Heart left ventricle (tissue), 16 donors: ENCODE measurements around the gene LPAR3. TPM values are rescaled to one million over a fixed set of nuclear protein-coding genes. Genes with fewer than 3 reads are reported as not detected.

Source experiments
- ATAC-seq, 4 donors: fragments of 200-7000 bp; cut with Tn5 transposase; one replicate each; pipeline ENCODE4 v1.9.1; 2020 to 2022; ENCODE audit warnings: moderate library complexity in 4 of 4, mild to moderate bottlenecking in 3 of 4, moderate number of reproducible peaks in 1 of 4
- DNase-seq, 5 donors: peaks; one replicate each; pipeline ENCODE4 v3.0.0-alpha.2; 2020
- H3K27ac ChIP-seq, 12 donors: fragments of 200-600 bp; sonication (generic) in 4 of 12; one replicate each; pipeline versions ENCODE4 v1.5.0 to v1.8.0; 2016 to 2022; ENCODE audit warnings: mild to moderate bottlenecking in 2 of 12
- H3K27me3 ChIP-seq, 9 donors: fragments of 200-600 bp; sonication (generic) in 2 of 9; one replicate each; pipeline versions ENCODE4 v1.5.1 to v1.8.0; 2016 to 2022; ENCODE audit warnings: mild to moderate bottlenecking in 3 of 9
- H3K36me3 ChIP-seq, 9 donors: fragments of 200-600 bp; sonication (generic) in 2 of 9; one replicate each; pipeline versions ENCODE4 v1.5.0 to v1.8.0; 2018 to 2022; ENCODE audit warnings: mild to moderate bottlenecking in 2 of 9
- H3K4me1 ChIP-seq, 12 donors: fragments of 200-600 bp; sonication (generic) in 4 of 12; one replicate each; pipeline versions ENCODE4 v1.5.0 to v1.8.0; 2016 to 2022; ENCODE audit warnings: mild to moderate bottlenecking in 3 of 12
- H3K4me3 ChIP-seq, 12 donors: fragments of 200-600 bp; sonication (generic) in 4 of 12; one replicate each; pipeline versions ENCODE4 v1.5.0 to v1.8.0; 2017 to 2022; ENCODE audit warnings: mild to moderate bottlenecking in 9 of 12, moderate library complexity in 4 of 12
- H3K9me3 ChIP-seq, 12 donors: fragments of 200-600 bp; sonication (generic) in 4 of 12; one replicate each; pipeline versions ENCODE4 v1.5.0 to v1.8.0; 2016 to 2022; ENCODE audit warnings: mild to moderate bottlenecking in 1 of 12
- POLR2A ChIP-seq, 2 donors: fragments of 450-650 bp; IDR thresholded peaks; one replicate each; pipeline ENCODE4 v1.6.1; 2017; ENCODE audit warnings: antibody characterized with exemption in 2 of 2, mild to moderate bottlenecking in 2 of 2, moderate library complexity in 2 of 2
- WGBS, 4 donors: extraction: QIAGEN DNeasy Blood & Tissue Kit in 2 of 4; methylation state at CpG; one replicate each; pipeline versions ENCODE4 v1.1.5 to v1.1.7; 2013 to 2018; 5-methylcytosine and 5-hydroxymethylcytosine counted together
- intact Hi-C, 10 donors: fragments of 100-400 bp; cut with DNase I; formaldehyde crosslinking; loops; one replicate each; pipeline versions ENCODE4 v1.11.1 to v1.14.2; 2022
- polyA plus RNA-seq, 2 donors: library from polyadenylated mRNA; stranded (reverse); fragments of 200-250 nt; gene quantifications; one replicate each; pipeline ENCODE4 v1.2.3, GENCODE V29; 2013
- total RNA-seq, 9 donors: library from RNA; depleted of rRNA in 2 of 9; stranded (reverse); fragments of >200 nt in 2 of 9; fragmentation: NEBNext Ultra II Directional in 3 of 9; extraction: Animal tissue kit (Norgen Biotek cat#: 25700) in 3 of 9; gene quantifications; one replicate each; pipeline versions ENCODE4 v1.1.0 to v1.2.4, GENCODE V29; 2016 to 2023
- TF ChIP-seq, protein P1 (sequence below), 12 donors: fragments of 200-600 bp; sonication (generic) in 4 of 12; IDR thresholded peaks; one replicate each; pipeline versions ENCODE4 v1.5.0 to v1.8.0; 2018 to 2022; ENCODE audit warnings: antibody characterized with exemption in 12 of 12, mild to moderate bottlenecking in 5 of 12
- donor health status: ischemic (EF 13 %, LVEDD 7.1; RV severe dilation, severe dysfunction).
- donor health status: healthy with polysubstance abuse.
- donor health status: DM: no; HTN: yes; CAD: no.
- donor health status: DM: no; HTN: no; CAD: no.
- donor health status: ischemic (EF 25% LVEDD 6.9; RV normal size, moderate dysfunction).
- donor health status: ischemic (EF 25% LVEDD 5.7; RV mildly dilated, moderate dysfunction).
- donor health status: healthy.
- donor health status: DM: yes; HTN: yes; CAD: no.
- donor health status: ischemic (EF 35%, LVEDD 5.7; RV mildly dilated, moderate dysfunction).
- donor health status: nonischemic (EF 11% LVEDD 7.7; RV severe dilation, severe dysfunction).
- donor health status: DM: yes; HTN: yes; CAD: no.
- donor health status: PGD.
- donor health status: ischemic (EF 29% LVEDD 5.4; RV normal size, mild dysfunction).
- donor health status: nonischemic (EF 23%, LVEDD 6.1; RV moderate dilation, normal function).

Gene LPAR3
- total and polyA plus RNA-seq, 11 donors, result 5.9 to 25.0 (median 11.5) TPM

DNA sequence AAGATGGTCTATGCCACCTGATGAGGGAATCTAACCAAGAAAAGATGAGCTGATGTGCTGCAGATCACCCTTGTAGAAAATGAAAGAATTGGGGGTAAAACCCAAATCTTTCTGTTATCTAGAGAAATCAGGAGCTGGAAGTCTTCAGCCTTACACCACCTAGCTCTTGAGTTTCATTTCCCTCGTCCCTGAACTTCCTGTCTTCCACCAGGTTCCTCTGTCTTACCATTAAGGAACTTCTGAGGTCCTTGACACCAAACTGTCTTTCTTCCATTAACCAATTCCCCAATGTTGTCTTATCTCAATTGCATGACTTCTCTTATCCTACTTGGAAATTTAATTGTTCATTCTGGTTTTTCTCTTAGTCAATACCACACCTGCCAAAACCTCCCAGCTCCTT, 31.5 kb downstream of the LPAR3 start:
- intact Hi-C loops, result no loop called here
- Histone ChIP-seq H3K4me3 (no peak overlapping the region), H3K9me3 (no peaks in the 10 kb centered on the region), H3K36me3 (no peaks in the 10 kb centered on the region), H3K27ac (no peak overlapping the region), H3K4me1 (peaks cover 0 to 7% (median 0%) of the 10 kb centered on the region in 12 donors), H3K27me3 (no peaks in the 10 kb centered on the region)
- TF ChIP-seq, protein P1, sequence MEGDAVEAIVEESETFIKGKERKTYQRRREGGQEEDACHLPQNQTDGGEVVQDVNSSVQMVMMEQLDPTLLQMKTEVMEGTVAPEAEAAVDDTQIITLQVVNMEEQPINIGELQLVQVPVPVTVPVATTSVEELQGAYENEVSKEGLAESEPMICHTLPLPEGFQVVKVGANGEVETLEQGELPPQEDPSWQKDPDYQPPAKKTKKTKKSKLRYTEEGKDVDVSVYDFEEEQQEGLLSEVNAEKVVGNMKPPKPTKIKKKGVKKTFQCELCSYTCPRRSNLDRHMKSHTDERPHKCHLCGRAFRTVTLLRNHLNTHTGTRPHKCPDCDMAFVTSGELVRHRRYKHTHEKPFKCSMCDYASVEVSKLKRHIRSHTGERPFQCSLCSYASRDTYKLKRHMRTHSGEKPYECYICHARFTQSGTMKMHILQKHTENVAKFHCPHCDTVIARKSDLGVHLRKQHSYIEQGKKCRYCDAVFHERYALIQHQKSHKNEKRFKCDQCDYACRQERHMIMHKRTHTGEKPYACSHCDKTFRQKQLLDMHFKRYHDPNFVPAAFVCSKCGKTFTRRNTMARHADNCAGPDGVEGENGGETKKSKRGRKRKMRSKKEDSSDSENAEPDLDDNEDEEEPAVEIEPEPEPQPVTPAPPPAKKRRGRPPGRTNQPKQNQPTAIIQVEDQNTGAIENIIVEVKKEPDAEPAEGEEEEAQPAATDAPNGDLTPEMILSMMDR (IDR thresholded peaks at IDR 0.05), result no peak
- no peak for TF ChIP-seq POLR2A (IDR thresholded peaks at IDR 0.05)
- WGBS, 4 donors, result 33 to 43% (median 34%) methylated on average over 1 of the region's 1 CpG
- ATAC-seq, result no peak
- DNase-seq, result no peak

DNA sequence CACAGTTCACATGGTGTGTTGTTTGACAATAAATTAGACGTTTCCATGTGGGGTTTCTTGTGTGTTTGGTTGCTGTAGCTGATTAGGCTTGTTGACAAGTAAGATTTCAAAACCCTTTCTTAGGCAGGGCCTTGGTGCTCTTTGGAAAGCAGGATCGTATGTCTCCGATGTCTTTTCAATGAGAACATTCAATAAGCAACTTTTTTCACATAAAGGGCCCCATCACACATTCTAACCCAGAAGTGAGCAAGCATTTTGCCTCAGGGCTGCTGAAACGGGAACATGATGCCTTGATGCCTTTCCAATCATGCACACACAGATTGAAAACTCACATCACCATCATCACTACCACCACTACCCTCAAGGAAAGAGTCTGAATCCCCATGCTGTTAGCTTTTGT, 33.1 kb downstream of the LPAR3 start:
- H3K4me1 ChIP-seq, result peaks cover 0 to 23% (median 4%) of the 10 kb centered on the region in 12 donors
- WGBS, 4 donors, result 67 to 81% (median 73%) methylated on average over 4 of the region's 4 CpGs
- TF ChIP-seq POLR2A (IDR thresholded peaks at IDR 0.05), result no peak
- TF ChIP-seq, protein P1 (IDR thresholded peaks at IDR 0.05), result no peak
- ATAC-seq (no peak), DNase-seq (no peak)
- no peaks in the 10 kb centered on the region for H3K27me3 ChIP-seq
- intact Hi-C loops, result no loop called here
- H3K9me3 ChIP-seq, result no peaks in the 10 kb centered on the region
- no peak overlapping the region for H3K4me3 ChIP-seq
- no peaks in the 10 kb centered on the region for H3K36me3 ChIP-seq
- H3K27ac ChIP-seq, result no peak overlapping the region

DNA sequence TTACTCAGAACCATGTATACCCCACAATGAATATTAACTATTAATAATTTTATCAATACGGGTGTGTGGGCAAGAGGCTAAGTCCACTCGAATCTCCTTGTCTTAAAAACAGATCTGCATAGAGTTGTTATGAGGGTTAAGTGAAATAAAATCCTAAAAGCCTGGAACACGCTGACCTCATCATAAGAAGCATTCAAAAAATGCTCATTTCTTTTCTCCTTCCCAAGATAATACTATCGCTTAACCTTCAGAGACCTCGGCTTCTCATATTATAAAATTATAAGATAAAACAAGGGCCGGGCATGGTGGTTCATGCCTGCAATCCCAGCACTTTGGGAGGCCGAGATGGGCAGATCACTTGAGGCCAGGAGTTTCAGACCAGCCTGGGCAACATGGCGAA, 35.1 kb downstream of the LPAR3 start:
- ATAC-seq, result no peak
- H3K36me3 ChIP-seq, result no peaks in the 10 kb centered on the region
- no peak for DNase-seq
- no peaks in the 10 kb centered on the region for H3K27me3 ChIP-seq
- 74 to 79% (median 75%) methylated on average over 8 of the region's 8 CpGs for WGBS, 4 donors
- H3K27ac ChIP-seq, result no peak overlapping the region
- no peak overlapping the region for H3K4me3 ChIP-seq
- H3K4me1 ChIP-seq, result peaks cover 0 to 39% (median 6%) of the 10 kb centered on the region in 12 donors
- TF ChIP-seq, protein P1 (IDR thresholded peaks at IDR 0.05), result no peak
- TF ChIP-seq POLR2A (IDR thresholded peaks at IDR 0.05), result no peak
- no peaks in the 10 kb centered on the region for H3K9me3 ChIP-seq
- intact Hi-C loops, result no loop called here

DNA sequence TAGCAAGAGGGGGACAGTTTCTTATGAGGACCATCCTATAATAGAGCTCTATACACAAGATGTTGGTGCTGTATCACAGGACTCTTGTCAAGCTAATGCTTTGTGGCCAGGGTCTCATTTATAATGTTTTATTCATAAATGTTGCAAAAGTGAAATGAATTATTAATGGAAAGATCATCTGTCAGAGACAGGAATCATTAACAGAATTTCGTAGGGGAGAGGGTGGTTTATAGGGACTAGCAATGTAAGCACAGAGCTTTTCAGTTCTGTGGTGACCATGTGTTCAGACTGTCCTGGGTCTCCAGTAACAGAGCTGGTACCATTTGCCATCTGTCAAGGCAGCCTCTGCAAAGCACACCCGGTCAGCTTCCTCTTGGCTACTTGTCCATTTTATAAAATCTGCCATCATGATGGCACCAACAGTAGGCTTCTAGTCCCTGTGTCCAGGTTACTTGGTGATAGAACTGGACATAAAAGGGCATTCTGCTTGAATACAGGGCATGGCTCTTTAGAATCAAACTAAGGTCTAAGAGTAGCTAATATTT, 36.2 kb downstream of the LPAR3 start:
- TF ChIP-seq, protein P1 (IDR thresholded peaks at IDR 0.05), result no peak
- no peak for TF ChIP-seq POLR2A (IDR thresholded peaks at IDR 0.05)
- 70 to 84% (median 78%) methylated on average over 2 of the region's 2 CpGs for WGBS, 4 donors
- H3K4me1 ChIP-seq, result peaks cover 0 to 39% (median 6%) of the 10 kb centered on the region in 12 donors
- no peak overlapping the region for H3K27ac ChIP-seq
- no peaks in the 10 kb centered on the region for H3K27me3 ChIP-seq
- no peaks in the 10 kb centered on the region for H3K36me3 ChIP-seq
- intact Hi-C loops, result no loop called here
- no peak overlapping the region for H3K4me3 ChIP-seq
- H3K9me3 ChIP-seq, result no peaks in the 10 kb centered on the region
- ATAC-seq (no peak), DNase-seq (no peak)
